Smooth muscle cell of bladder (primary cell): ENCODE data around the gene CRTC2. TPM values are rescaled to one million over a fixed set of nuclear protein-coding genes. Genes with fewer than 3 reads are reported as not detected.

ENCODE experiments used
- total RNA-seq: library from RNA; depleted of rRNA; stranded (reverse); fragments of >200 nt; gene quantifications from 2 replicates; pipeline ENCODE4 v1.2.3, GENCODE V29; 2014

CRTC2 gene, protein sequence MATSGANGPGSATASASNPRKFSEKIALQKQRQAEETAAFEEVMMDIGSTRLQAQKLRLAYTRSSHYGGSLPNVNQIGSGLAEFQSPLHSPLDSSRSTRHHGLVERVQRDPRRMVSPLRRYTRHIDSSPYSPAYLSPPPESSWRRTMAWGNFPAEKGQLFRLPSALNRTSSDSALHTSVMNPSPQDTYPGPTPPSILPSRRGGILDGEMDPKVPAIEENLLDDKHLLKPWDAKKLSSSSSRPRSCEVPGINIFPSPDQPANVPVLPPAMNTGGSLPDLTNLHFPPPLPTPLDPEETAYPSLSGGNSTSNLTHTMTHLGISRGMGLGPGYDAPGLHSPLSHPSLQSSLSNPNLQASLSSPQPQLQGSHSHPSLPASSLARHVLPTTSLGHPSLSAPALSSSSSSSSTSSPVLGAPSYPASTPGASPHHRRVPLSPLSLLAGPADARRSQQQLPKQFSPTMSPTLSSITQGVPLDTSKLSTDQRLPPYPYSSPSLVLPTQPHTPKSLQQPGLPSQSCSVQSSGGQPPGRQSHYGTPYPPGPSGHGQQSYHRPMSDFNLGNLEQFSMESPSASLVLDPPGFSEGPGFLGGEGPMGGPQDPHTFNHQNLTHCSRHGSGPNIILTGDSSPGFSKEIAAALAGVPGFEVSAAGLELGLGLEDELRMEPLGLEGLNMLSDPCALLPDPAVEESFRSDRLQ
- total RNA-seq: 2.6 and 3.1 TPM in 2 replicates

DNA sequence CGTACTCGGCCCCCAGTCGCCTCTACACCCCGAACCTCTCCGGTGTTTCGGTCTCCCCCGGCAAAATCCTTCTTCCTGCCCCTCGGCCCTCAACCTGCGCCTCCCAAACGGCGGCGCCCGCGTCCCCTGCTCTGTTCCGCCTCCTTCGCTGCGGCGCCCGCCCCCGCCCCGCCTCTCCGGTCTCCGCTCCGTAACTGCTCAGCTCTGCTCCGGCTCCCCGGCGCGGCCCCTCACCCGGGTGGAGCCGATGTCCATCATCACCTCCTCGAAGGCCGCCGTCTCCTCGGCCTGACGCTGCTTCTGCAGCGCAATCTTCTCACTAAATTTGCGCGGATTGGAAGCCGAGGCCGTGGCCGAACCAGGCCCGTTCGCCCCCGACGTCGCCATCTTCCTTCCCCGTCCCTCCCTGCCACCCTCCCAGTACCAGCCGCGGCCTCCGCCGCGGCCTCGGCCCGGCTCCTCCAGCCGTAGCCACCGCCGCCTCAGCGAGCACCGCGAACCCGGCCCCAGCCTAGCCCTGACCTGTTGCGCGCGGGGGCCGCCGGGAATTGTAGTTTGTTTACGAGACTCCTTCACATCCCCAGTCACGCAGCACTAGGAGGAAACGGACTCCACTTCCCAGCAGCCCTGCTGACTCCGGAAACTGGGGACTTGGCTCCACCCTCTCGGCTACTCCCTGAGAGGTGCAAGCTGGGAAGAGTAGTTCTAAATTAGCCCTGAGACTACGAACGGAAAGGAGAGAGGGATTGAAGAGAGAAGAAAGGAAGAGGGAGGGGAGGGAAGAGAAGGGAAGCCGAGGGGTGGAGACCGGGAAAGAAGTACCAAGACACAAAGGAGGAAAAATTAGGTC is at the start of gene CRTC2:
Gene CRTC2 (minus strand): TSS at position 502 of the 850 bp plus-strand sequence. CDS start 115 bp downstream, at position 387.

DNA sequence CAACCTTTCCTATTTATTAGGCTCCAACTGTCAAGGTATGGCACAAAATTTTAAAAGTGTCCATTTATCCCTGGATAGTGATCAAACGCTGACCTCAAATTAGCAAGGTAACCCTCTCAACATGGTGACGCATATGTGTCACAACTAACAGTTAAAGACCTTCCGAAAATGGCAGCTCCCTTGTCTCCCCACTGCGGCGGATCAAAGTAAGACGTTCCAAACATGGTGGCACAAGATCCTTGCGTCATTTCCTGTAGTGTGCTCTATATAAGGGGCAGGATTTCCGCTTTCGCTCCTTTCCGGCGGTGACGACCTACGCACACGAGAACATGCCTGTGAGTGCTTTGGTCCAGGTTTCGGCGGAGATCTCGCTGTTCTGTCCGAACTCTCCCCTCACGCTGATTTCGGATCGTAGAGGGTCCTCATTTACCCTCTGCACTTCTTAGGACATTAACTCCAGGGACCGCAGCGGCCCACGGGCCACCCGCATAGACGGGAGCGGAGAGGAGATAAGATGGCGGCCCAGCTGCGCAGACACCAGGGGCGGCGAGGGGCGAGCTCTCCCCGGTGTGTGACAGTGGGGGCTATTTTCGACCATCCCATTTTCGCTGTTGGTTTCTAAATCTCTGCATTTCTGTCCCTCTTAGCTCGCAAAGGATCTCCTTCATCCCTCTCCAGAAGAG is 32.2 kb upstream of the CRTC2 start, which contains the start of gene RPS27:
Gene RPS27 (plus strand): TSS at position 295 of the 683 bp plus-strand sequence. CDS start 35 bp downstream, at position 330.

DNA sequence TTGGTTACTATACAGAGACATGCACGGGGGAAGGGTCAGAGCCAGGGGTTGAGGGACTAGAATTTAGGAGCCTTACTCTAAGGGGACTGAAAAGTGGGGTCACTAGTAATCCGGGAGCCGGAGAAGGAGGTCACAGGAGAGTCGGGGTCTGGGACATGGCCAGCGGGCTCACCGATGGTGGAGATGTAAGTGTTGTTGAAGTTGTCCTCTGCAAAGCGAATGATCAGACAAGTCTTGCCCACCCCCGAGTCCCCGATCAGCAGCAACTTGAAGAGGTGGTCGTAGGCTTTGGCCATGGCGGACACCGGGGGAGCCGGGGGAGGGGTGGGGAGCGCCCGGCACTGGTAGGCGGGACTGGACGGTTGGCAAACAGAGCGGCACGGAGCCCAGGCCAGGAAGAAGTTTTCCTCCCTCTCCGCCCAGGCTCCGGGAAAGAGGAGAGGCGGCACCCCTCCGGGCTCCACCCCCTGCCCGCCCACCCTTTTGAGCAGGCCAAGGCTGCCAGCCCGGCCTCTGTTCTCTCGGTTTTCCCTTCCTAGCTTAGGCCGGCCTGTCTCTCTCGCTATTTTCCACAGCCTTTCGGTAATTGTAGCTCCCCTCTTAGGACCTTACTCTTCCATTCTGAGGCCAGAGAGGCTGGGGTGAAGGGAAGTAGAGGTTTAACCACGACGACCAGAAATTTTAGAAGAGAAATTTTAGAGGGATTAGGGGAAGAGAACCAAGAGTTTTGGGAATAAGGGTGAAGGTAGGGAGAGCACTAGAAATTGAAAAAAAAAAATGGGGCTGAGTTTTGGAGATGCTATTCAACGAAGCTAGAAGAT is 27.7 kb upstream of the CRTC2 start, which contains the start of gene RAB13:
Gene RAB13 (minus strand): TSS at position 399 of the 821 bp plus-strand sequence. CDS start 103 bp downstream, at position 296.

DNA sequence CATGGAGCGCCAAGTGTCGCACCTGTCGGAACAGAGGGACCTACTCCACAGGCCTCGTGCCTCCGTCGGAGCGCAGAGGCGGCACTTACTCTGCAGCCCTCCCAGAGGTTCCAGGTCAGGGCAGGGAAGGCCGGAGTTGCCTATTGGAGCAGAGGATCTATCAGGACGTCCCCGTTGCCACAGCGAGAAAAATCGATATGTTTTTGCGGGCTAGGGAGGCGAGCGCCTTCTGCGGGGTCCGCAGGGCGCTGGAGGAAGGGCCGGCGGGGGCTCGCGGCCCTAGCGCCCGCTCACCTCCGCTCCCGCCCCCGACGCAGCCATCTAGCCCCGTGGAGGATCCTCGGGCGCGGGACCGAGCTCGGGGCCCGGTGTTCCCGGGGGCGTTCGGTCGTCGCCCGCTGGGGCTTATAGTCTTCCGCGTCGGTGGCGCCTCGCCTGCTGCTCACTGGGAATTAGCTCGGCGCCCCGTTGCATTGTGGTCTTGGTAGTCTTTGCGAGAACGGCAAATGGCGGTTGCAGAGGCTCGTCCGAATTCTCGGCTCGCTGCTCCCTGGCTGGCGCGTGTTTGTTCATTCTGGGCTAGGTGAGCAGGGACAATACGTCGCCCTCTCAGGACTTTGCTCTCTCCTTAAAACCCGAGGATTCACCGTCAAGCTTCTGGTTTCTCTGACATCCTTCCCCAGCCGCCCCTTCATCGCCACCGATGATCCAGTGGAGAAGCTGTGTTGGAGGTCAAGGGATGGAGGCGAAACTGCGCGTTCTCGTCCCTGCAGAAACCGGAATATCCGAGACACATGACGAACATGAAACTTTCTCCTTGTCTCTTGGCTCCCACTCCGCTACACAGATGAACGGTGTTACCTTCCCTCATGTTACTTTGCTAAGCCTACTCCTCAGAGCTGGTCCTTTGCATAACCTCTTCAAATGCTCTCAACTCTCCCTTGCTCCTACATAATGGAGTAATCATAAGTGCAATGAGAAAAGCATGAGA is 19.1 kb upstream of the CRTC2 start, which contains the start of gene JTB:
Gene JTB (minus strand): TSS at position 425 of the 991 bp plus-strand sequence. CDS start 422 bp downstream, at position 3.

DNA sequence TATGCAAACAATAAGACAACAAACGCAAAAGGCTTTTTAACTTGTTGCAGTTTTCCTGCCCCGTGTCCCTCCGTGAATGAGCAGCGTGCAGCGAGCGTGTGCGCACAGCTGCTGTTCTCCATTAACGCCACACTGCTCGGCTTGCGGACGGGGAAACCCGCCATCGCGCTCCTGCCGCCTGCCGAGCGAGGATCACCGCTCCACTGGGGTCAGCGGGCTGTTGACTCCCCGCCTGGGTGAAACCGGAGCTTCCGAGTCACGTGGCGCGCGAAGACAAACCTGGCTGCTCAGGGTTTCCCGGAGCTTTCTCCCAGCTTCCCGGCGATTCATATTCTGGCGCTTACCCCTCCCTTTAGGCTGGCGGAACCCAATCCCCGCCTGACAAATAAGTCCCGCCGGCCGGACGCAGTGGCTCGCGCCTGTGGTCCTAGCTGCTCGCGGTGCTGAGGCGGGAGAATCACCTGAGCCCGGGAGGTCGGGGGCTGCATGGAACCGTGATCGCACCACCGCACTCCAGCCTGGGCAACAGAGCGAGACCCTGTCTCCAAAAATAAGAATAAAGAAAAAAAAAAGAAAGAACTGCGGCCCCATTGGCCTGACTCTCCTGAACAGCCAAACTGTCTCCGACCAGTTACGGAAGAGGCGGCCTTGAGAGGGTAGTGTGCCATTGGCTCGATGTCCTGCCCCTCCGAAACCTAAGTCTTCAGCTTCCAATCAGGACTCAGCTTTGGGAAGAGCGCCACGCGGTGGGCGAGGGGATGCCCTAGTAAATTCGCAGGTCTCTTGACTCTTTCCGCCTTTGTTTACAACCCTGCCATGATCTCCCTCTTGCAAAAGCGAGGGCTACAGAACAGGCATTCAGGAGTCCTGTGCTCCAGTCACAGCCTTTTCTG is 8.9 kb upstream of the CRTC2 start, which contains the start of gene CREB3L4:
Gene CREB3L4 (plus strand): TSS at position 796 of the 893 bp plus-strand sequence. CDS start 624 bp downstream, outside the sequence.

DNA sequence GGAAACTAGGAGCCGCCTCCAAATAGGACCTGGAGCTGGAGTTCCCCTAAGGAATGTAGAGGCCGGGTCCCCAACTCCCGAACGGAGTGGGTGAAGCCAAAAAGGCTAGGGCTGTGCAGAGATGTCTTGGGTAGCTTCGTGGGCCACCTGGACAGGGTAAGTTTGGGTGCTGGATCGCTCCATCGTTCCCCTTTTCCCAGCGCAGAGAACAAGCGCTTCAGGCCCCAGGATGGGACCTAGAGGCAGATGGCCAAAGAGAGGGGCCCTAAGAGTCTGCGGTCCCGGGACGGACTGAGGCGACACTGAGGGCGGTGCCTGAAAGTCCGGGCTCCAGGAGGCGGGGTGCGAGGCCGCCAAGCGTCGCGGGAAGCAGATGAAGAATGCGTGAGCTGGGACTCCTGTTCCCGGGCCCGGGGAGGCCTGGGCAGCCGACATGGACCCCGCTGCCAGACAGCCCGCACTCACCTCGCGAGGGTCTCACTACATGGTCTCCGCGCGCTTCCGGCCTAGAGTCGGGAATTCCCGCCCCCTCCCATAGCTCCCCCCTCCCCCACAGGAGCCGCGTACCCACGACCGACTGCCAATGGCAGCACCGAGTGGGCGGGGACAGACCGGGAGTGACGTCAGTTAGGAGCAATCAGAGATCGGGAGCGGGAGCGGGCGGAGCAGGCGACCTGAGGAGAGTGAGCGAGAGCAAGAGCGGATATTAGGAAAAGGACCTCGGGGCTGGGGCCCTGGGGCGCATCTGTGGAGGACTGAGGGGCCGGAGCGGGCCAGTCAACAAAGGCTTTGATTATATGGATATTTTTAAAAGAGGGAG is 4.8 kb upstream of the CRTC2 start, which contains the start of gene SLC39A1:
Gene SLC39A1 (minus strand): TSS at position 508 of the 820 bp plus-strand sequence. CDS start 822 bp downstream, outside the sequence.

DNA sequence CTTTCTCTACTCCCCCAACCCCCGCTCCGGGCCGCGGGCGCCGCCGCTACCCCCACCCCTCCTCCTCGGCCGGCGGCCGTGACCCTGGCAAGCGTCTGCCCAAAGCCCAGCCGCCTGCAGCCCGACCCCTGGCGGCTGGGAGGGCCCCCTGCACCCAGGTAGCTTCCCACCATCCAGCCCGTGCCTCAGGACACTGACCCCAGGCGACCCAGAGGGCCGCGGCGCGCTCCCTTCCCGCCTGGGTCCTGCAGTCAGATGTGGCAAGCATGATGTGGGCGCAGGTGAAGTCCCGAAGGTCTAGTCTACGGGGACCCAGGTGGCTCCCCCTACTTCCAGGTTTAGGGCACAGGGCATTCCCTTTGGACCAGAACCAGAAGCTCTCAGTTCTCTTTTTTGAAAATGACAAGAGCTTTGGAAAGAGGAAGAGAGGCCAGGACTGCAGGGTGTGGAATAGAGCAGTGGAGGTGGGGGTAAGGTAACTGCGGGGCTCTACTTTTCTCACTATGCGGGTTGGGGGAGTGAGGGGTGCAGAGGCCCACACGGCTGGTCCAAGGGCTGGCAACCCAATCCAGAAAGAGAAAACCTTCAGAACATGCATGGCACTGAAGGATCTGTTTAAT is 11.7 kb downstream of the CRTC2 start, which contains the start of gene DENND4B:
Gene DENND4B (minus strand): TSS at position 97 of the 620 bp plus-strand sequence. CDS start 2,344 bp downstream, outside the sequence.

DNA sequence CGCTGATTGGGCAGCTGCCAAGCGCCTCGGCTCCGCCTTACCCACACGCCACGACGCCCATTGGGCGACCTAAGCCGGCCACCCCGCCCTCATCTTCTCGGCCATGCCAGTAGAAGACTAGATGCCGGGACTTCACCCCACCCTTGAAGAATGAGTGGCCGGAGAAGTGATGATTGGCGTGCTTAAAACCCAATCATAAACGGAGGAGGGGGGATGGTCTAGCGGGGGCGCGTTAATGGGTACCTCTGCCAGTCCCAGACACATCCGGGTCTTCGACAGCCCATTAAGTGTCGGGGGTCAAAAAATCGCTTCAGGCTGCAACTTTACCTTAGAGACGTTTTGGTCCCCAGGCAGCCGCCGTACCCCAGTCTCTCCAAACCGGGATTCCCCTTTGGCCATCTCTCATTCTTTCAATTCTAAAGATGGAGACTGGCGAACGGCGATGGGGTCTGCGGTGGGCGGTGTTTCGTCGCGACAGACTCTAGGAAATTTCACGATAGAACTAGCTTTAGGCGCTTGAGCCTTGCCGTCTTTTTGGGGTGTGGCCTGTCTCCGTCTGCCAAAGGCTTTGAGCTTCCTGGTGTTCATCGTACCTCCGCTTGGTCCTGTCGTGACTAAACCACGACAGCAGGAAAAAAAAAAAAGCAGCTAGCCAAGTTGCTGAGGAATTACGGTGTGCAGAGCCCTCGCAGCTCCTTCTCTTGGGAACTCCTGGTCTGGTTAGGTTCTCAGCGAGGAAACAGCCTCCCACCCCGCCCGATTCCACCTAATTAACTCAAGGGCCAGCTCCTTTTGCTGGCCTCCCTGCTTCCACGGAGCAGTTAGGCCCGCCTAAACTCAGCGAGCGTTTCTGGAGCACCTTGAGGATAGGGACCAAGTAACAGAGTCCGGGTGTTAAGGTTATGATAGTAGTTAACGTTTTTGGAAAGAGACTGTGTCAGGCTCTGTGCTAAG is 35.2 kb downstream of the CRTC2 start, which contains the start of gene GATAD2B:
Gene GATAD2B (minus strand): TSS at position 1 of the 954 bp plus-strand sequence. CDS start 94,625 bp downstream, outside the sequence.

Other genes with a start within 250 kb of the CRTC2 start
- 18.3 and 24.3 TPM in 2 replicates for gene INTS3, start 230.6 kb downstream of the CRTC2 start, total RNA-seq
- gene SLC27A3, start 183.2 kb downstream of the CRTC2 start, total RNA-seq: 9.8 and 16.3 TPM in 2 replicates
- 2.0 and 2.5 TPM in 2 replicates for gene GATAD2B, start 35.6 kb downstream of the CRTC2 start, total RNA-seq
- 10.2 and 14.4 TPM in 2 replicates for gene DENND4B, start 11.9 kb downstream of the CRTC2 start, total RNA-seq
- gene SLC39A1, start 4.9 kb upstream of the CRTC2 start, total RNA-seq: 83.2 and 92.6 TPM in 2 replicates
- gene CREB3L4, start 9.3 kb upstream of the CRTC2 start, total RNA-seq: 5.1 and 6.4 TPM in 2 replicates
- gene JTB, start 19.1 kb upstream of the CRTC2 start, total RNA-seq: 130 and 163 TPM in 2 replicates
- 75.2 and 88.0 TPM in 2 replicates for gene RAB13, start 27.7 kb upstream of the CRTC2 start, total RNA-seq
- gene RPS27, start 32.1 kb upstream of the CRTC2 start, total RNA-seq: 2,930 and 3,644 TPM in 2 replicates
- under 0.01 and 0.18 TPM in 2 replicates for gene NUP210L, start 196.5 kb upstream of the CRTC2 start, total RNA-seq
- 242 and 248 TPM in 2 replicates for gene TPM3, start 233.5 kb upstream of the CRTC2 start, total RNA-seq
- not detected in 2 replicates for gene CFAP141, start 247.7 kb upstream of the CRTC2 start, total RNA-seq